HepG2 (cell line): Measurements from ENCODE around the gene HAGH. TPM values are rescaled to one million over a fixed set of nuclear protein-coding genes. Genes with fewer than 3 reads are reported as not detected.

Experiments used
- ARHGAP35 ChIP-seq: sonication (generic); formaldehyde crosslinking; IDR thresholded peaks from 2 replicates; pipeline ENCODE4 v1.9.0; 2022; ENCODE audit warnings: mild to moderate bottlenecking, inconsistent platforms, moderate library complexity, missing genetic modification reagents, borderline replicate concordance
- EED ChIP-seq: sonication (generic); formaldehyde crosslinking; IDR thresholded peaks from 2 replicates; pipeline ENCODE4 v1.5.0; 2020; ENCODE audit warnings: mild to moderate bottlenecking, missing genetic modification reagents
- EHMT2 ChIP-seq: fragments of 200-600 bp; sonication (generic); IDR thresholded peaks from 2 replicates; pipeline ENCODE4 v1.7.0; 2017; ENCODE audit warnings: antibody characterized with exemption, low read depth, low read length, borderline replicate concordance
- FOXA3 ChIP-seq: IDR thresholded peaks from 2 replicates; pipeline ENCODE4 v1.6.1; 2016; ENCODE audit warnings: missing genetic modification reagents, missing compliant biosample characterization
- FOXC1 ChIP-seq: sonication (generic); formaldehyde crosslinking; IDR thresholded peaks from 2 replicates; pipeline ENCODE4 v1.8.0; 2022; ENCODE audit warnings: mild to moderate bottlenecking, missing genetic modification reagents, borderline replicate concordance
- KMT2A ChIP-seq: sonication (generic); formaldehyde crosslinking; IDR thresholded peaks from 2 replicates; pipeline ENCODE4 v1.4.0; 2020; ENCODE audit warnings: missing genetic modification reagents
- MBD4 ChIP-seq: IDR thresholded peaks from 2 replicates; pipeline ENCODE4 v1.6.1; 2012; ENCODE audit warnings: low read length, inconsistent platforms, borderline replicate concordance
- NCOA2 ChIP-seq: sonication (generic); formaldehyde crosslinking; IDR thresholded peaks from 2 replicates; pipeline ENCODE4 v1.8.0; 2022; ENCODE audit warnings: inconsistent platforms
- NFIC ChIP-seq: IDR thresholded peaks from 2 replicates; pipeline ENCODE4 v1.6.1; 2012; ENCODE audit warnings: mild to moderate bottlenecking, low read length, inconsistent platforms
- SOX13 ChIP-seq, 3 experiments: fragments of 450-650 bp in 1 of 3; sonication (generic) in 1 of 3; formaldehyde crosslinking in 1 of 3; IDR thresholded peaks in 2 of 3; conservative IDR thresholded peaks in 1 of 3; 2 replicates each; pipeline versions ENCODE4 v1.5.0 to v1.6.1; 2016 to 2020; ENCODE audit warnings: antibody characterized with exemption in 1 of 3, mild to moderate bottlenecking in 1 of 3, missing compliant biosample characterization in 1 of 3, missing genetic modification reagents in 1 of 3, moderate library complexity in 1 of 3
- ZBTB42 ChIP-seq: sonication (generic); formaldehyde crosslinking; IDR thresholded peaks from 2 replicates; pipeline ENCODE4 v1.5.0; 2020; ENCODE audit warnings: mild to moderate bottlenecking, missing genetic modification reagents
- ZKSCAN1 ChIP-seq: fragments of 150-350 bp; IDR thresholded peaks from 2 replicates; pipeline ENCODE4 v1.6.1; 2014; ENCODE audit warnings: low read length
- ZNF205 ChIP-seq: IDR thresholded peaks from 2 replicates; pipeline ENCODE4 v1.6.1; 2018; ENCODE audit warnings: missing biosample characterization, missing genetic modification reagents
- ZNF619 ChIP-seq: sonication (generic); formaldehyde crosslinking; IDR thresholded peaks from 2 replicates; pipeline ENCODE4 v1.4.0; 2020; ENCODE audit warnings: mild to moderate bottlenecking, missing genetic modification reagents
- ZNF746 ChIP-seq: sonication (generic); formaldehyde crosslinking; IDR thresholded peaks from 2 replicates; pipeline ENCODE4 v1.8.0; 2022; ENCODE audit warnings: mild to moderate bottlenecking, missing genetic modification reagents
- ZSCAN29 ChIP-seq: sonication (generic); formaldehyde crosslinking; conservative IDR thresholded peaks from 2 replicates; pipeline ENCODE4 v1.4.0; 2020; ENCODE audit warnings: mild to moderate bottlenecking, missing genetic modification reagents
- polyA plus RNA-seq, 8 experiments: library from polyadenylated mRNA; depleted of rRNA in 3 of 8; stranded (reverse) in 7 of 8; unstranded in 1 of 8; fragments of >200 nt; fragmentation: Illumina TruSeq in 4 of 8; extraction: Trizol in 4 of 8; gene quantifications; 2 replicates each; pipeline versions ENCODE4 v1.2.1 to v1.2.3, GENCODE V29; 2011 to 2016; ENCODE audit warnings: low read depth in 4 of 8, missing spikeins in 1 of 8, mixed read lengths in 1 of 8; ENCODE audit not compliant: insufficient read depth in 1 of 8
- total RNA-seq, 5 experiments: library from RNA; depleted of rRNA; stranded (reverse); fragments of >200 nt; fragmentation: Illumina TruSeq; extraction: Trizol; gene quantifications; 2 replicates each; pipeline ENCODE4 v1.2.3, GENCODE V29; 2016; ENCODE audit warnings: low read depth in 1 of 5
- TF ChIP-seq, protein P1 (sequence below): sonication (generic); formaldehyde crosslinking; IDR thresholded peaks from 2 replicates; pipeline ENCODE4 v1.4.0; 2020; ENCODE audit warnings: missing genetic modification reagents
- TF ChIP-seq, protein P2 (sequence below): sonication (generic); formaldehyde crosslinking; IDR thresholded peaks from 2 replicates; pipeline ENCODE4 v1.4.0; 2020; ENCODE audit warnings: missing genetic modification reagents, borderline replicate concordance
- TF ChIP-seq, protein P3 (sequence below): sonication (generic); formaldehyde crosslinking; IDR thresholded peaks from 2 replicates; pipeline ENCODE4 v1.5.1; 2020; ENCODE audit warnings: mild to moderate bottlenecking, missing genetic modification reagents, moderate library complexity
- TF ChIP-seq, protein P4 (sequence below): fragments of 450-650 bp; IDR thresholded peaks from 2 replicates; pipeline ENCODE4 v1.6.1; 2017; ENCODE audit warnings: mild to moderate bottlenecking

Gene HAGH
- total and polyA plus RNA-seq, 2 of the 13 experiments (the other 11 are each of a cell fraction or from before 2014, with no cell fraction given) = 70.4 to 95.4 TPM

DNA sequence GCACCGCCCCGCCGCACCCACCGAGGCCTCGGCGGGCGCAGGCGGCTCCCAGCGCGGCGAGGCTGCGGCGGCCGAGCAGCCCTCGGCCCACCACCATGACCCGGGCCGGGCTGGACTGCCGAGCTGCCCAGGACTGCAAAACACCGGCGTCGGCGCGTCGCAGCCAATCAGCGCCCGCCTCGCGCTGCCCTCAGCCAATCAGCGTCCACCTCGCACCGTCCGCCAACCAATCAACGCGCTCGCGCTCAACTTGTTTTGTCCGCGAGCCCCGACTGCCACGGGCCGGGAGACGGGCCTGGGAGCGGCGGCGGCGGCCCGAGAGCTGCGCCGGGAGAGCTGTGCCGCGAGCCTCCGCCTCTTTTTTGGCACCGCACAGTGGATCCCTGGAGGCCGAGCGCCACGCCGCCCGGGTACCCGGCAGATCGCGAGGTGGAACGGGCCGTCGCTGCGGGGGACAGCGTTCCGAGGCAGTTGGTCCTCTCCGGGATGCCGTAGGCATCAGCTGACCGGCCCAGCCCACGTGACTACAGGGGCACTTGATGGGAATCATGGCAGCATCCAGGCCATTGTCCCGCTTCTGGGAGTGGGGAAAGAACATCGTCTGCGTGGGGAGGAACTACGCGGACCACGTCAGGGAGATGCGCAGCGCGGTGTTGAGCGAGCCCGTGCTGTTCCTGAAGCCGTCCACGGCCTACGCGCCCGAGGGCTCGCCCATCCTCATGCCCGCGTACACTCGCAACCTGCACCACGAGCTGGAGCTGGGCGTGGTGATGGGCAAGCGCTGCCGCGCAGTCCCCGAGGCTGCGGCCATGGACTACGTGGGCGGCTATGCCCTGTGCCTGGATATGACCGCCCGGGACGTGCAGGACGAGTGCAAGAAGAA is at the start of gene HAGH, which contains the start of gene FAHD1 (continued):
- TF ChIP-seq FOXC1 (peak; percentile 80), ARHGAP35 (peak; percentile 61; the same call in 1 of the 2 replicates), FOXA3 (CRISPR knock-in tag) (peak; percentile 45; the same call in 1 of the 2 replicates), ZNF205 (no peak), EED (CRISPR knock-in tag) (peak; percentile 93; the same call in 1 of the 2 replicates), ZNF619 (CRISPR knock-in tag) (no peak), NFIC (peak; percentile 44; the same call in 1 of the 2 replicates), ZSCAN29 (CRISPR knock-in tag) (peak; percentile 53; the same call in 1 of the 2 replicates), ZNF746 (CRISPR knock-in tag) (peak; percentile 46; the same call in 1 of the 2 replicates), ZBTB42 (CRISPR knock-in tag) (no peak), SOX13 (IDR thresholded peaks at IDR 0.05) (no peak), SOX13 (CRISPR knock-in tag; conservative IDR thresholded peaks at IDR 0.05 in 1 of 2, IDR thresholded peaks at IDR 0.05 in 1 of 2) (peak in 1 of 2 experiments; percentile 65; a peak in 1 of 4 replicates), KMT2A (CRISPR knock-in tag) (peak; percentile 89), EHMT2 (no peak), MBD4 (no peak), ZKSCAN1 (no peak), NCOA2 (0 out of 2 replicates have a peak, but pooled peaks have one; percentile 54)
- TF ChIP-seq, protein P1, sequence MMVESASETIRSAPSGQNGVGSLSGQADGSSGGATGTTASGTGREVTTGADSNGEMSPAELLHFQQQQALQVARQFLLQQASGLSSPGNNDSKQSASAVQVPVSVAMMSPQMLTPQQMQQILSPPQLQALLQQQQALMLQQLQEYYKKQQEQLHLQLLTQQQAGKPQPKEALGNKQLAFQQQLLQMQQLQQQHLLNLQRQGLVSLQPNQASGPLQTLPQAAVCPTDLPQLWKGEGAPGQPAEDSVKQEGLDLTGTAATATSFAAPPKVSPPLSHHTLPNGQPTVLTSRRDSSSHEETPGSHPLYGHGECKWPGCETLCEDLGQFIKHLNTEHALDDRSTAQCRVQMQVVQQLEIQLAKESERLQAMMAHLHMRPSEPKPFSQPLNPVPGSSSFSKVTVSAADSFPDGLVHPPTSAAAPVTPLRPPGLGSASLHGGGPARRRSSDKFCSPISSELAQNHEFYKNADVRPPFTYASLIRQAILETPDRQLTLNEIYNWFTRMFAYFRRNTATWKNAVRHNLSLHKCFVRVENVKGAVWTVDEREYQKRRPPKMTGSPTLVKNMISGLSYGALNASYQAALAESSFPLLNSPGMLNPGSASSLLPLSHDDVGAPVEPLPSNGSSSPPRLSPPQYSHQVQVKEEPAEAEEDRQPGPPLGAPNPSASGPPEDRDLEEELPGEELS (CRISPR knock-in tag) = no peak
- TF ChIP-seq, protein P2, sequence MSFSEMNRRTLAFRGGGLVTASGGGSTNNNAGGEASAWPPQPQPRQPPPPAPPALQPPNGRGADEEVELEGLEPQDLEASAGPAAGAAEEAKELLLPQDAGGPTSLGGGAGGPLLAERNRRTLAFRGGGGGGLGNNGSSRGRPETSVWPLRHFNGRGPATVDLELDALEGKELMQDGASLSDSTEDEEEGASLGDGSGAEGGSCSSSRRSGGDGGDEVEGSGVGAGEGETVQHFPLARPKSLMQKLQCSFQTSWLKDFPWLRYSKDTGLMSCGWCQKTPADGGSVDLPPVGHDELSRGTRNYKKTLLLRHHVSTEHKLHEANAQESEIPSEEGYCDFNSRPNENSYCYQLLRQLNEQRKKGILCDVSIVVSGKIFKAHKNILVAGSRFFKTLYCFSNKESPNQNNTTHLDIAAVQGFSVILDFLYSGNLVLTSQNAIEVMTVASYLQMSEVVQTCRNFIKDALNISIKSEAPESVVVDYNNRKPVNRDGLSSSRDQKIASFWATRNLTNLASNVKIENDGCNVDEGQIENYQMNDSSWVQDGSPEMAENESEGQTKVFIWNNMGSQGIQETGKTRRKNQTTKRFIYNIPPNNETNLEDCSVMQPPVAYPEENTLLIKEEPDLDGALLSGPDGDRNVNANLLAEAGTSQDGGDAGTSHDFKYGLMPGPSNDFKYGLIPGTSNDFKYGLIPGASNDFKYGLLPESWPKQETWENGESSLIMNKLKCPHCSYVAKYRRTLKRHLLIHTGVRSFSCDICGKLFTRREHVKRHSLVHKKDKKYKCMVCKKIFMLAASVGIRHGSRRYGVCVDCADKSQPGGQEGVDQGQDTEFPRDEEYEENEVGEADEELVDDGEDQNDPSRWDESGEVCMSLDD (CRISPR knock-in tag) = no peak
- TF ChIP-seq, protein P3, sequence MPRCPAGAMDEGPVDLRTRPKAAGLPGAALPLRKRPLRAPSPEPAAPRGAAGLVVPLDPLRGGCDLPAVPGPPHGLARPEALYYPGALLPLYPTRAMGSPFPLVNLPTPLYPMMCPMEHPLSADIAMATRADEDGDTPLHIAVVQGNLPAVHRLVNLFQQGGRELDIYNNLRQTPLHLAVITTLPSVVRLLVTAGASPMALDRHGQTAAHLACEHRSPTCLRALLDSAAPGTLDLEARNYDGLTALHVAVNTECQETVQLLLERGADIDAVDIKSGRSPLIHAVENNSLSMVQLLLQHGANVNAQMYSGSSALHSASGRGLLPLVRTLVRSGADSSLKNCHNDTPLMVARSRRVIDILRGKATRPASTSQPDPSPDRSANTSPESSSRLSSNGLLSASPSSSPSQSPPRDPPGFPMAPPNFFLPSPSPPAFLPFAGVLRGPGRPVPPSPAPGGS (CRISPR knock-in tag) = peak; percentile 96
- TF ChIP-seq, protein P4, sequence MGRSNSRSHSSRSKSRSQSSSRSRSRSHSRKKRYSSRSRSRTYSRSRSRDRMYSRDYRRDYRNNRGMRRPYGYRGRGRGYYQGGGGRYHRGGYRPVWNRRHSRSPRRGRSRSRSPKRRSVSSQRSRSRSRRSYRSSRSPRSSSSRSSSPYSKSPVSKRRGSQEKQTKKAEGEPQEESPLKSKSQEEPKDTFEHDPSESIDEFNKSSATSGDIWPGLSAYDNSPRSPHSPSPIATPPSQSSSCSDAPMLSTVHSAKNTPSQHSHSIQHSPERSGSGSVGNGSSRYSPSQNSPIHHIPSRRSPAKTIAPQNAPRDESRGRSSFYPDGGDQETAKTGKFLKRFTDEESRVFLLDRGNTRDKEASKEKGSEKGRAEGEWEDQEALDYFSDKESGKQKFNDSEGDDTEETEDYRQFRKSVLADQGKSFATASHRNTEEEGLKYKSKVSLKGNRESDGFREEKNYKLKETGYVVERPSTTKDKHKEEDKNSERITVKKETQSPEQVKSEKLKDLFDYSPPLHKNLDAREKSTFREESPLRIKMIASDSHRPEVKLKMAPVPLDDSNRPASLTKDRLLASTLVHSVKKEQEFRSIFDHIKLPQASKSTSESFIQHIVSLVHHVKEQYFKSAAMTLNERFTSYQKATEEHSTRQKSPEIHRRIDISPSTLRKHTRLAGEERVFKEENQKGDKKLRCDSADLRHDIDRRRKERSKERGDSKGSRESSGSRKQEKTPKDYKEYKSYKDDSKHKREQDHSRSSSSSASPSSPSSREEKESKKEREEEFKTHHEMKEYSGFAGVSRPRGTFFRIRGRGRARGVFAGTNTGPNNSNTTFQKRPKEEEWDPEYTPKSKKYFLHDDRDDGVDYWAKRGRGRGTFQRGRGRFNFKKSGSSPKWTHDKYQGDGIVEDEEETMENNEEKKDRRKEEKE = no peak
